Endodermal cell (in vitro differentiated cells): ENCODE results near the gene PPP1R14C. TPM values are rescaled to one million over a fixed set of nuclear protein-coding genes. Genes with fewer than 3 reads are reported as not detected.

ENCODE experiments used
- DNase-seq: peaks from one replicate; pipeline ENCODE4 v3.0.0-alpha.2; 2017
- H3K27ac ChIP-seq: 2 replicates; pipeline ENCODE4 v1.5.1; 2013; ENCODE audit warnings: mild to moderate bottlenecking, low read depth, low read length, moderate library complexity
- H3K27me3 ChIP-seq: 2 replicates; pipeline ENCODE4 v1.6.1; 2013; ENCODE audit warnings: mild to moderate bottlenecking, low read length, moderate library complexity; ENCODE audit not compliant: insufficient read depth, control insufficient read depth, poor library complexity, severe bottlenecking
- H3K36me3 ChIP-seq: 2 replicates; pipeline ENCODE4 v1.7.0; 2013; ENCODE audit warnings: mild to moderate bottlenecking, low read length, moderate library complexity; ENCODE audit not compliant: control insufficient read depth, insufficient read depth
- H3K4me1 ChIP-seq: one replicate; pipeline ENCODE4 v1.7.0; 2013; ENCODE audit warnings: low read length; ENCODE audit not compliant: control insufficient read depth, insufficient read depth
- H3K4me3 ChIP-seq: 2 replicates; pipeline ENCODE4 v1.5.1; 2013; ENCODE audit warnings: mild to moderate bottlenecking, low read length, moderate library complexity
- H3K9ac ChIP-seq: 2 replicates; pipeline ENCODE4 v1.6.1; 2013; ENCODE audit warnings: mild to moderate bottlenecking, low read length, moderate library complexity; ENCODE audit not compliant: poor library complexity, severe bottlenecking; ENCODE audit errors: extremely low read depth
- H3K9me3 ChIP-seq: 2 replicates; pipeline ENCODE4 v1.6.1; 2013; ENCODE audit warnings: mild to moderate bottlenecking, low read length, moderate library complexity; ENCODE audit not compliant: control insufficient read depth
- H3K27ac Mint-ChIP-seq: 2 replicates; pipeline ENCODE4 v1.8.0; 2020; ENCODE audit warnings: mixed read lengths
- H3K27me3 Mint-ChIP-seq: 2 replicates; pipeline ENCODE4 v1.8.0; 2021; ENCODE audit warnings: mild to moderate bottlenecking, mixed read lengths; ENCODE audit not compliant: insufficient read depth
- H3K36me3 Mint-ChIP-seq: 2 replicates; pipeline ENCODE4 v1.8.0; 2020; ENCODE audit warnings: low read depth, mixed read lengths
- H3K4me1 Mint-ChIP-seq: 2 replicates; pipeline ENCODE4 v1.8.0; 2020; ENCODE audit warnings: mixed read lengths
- H3K4me3 Mint-ChIP-seq: 2 replicates; pipeline ENCODE4 v1.8.0; 2020; ENCODE audit warnings: mild to moderate bottlenecking, moderate library complexity, mixed read lengths
- H3K9me3 Mint-ChIP-seq: 2 replicates; pipeline ENCODE4 v1.8.0; 2020; ENCODE audit warnings: mild to moderate bottlenecking, mixed read lengths
- CTCF ChIP-seq: fragments of 200-600 bp; sonication (generic); conservative IDR thresholded peaks from 2 replicates; pipeline ENCODE4 v1.5.0; 2021; ENCODE audit warnings: antibody characterized with exemption, mild to moderate bottlenecking
- WGBS, 2 experiments: methylation state at CpG; one replicate each; pipeline versions ENCODE4 v1.1.5 to v1.1.7; 2013; ENCODE audit warnings: missing lambda C conversion rate in 2 of 2, mixed read lengths in 1 of 2; ENCODE audit not compliant: insufficient coverage in 1 of 2, insufficient read length in 1 of 2; 5-methylcytosine and 5-hydroxymethylcytosine counted together
- total RNA-seq, 2 donors: library from RNA; stranded (reverse); fragmentation: NEBNext Ultra II Directional in 1 of 2; extraction: Animal tissue kit (Norgen Biotek cat#: 25700) in 1 of 2; gene quantifications; 2 replicates in 1 of 2; 3 replicates in 1 of 2; pipeline ENCODE4 v1.2.1, GENCODE V29; 2021

Gene PPP1R14C
- total RNA-seq, 2 donors from 2014 or later = 0.20 to 0.29 TPM

- Mint-ChIP-seq H3K4me3 (no peak overlapping the region), H3K27ac (no peak overlapping the region), H3K4me1 (no peaks in the 10 kb centered on the region), H3K36me3 (no peaks in the 10 kb centered on the region), H3K9me3 (no peaks in the 10 kb centered on the region), H3K27me3 (peaks cover 2% of the 10 kb centered on the region)
- Histone ChIP-seq H3K27me3 (no peaks in the 10 kb centered on the region), H3K36me3 (no peaks in the 10 kb centered on the region), H3K9me3 (no peaks in the 10 kb centered on the region), H3K4me1 (no peaks in the 10 kb centered on the region), H3K9ac (no peak overlapping the region), H3K27ac (no peak overlapping the region), H3K4me3 (no peak overlapping the region)
- 90 to 98% methylated on average over 6 to 8 of the region's 8 CpGs for WGBS, 2 experiments
- no peak for DNase-seq
- TF ChIP-seq CTCF = no peak
Measured at GRCh38 chr6:150276168-150276936, 133.5 kb downstream of the PPP1R14C start.

- H3K4me1 Mint-ChIP-seq = no peaks in the 10 kb centered on the region
- 94% methylated on average over 10 of the region's 10 CpGs for WGBS, 2 experiments
- H3K27me3 Mint-ChIP-seq = peaks cover 2% of the 10 kb centered on the region
Measured at GRCh38 chr6:150276937-150277742, 134.3 kb downstream of the PPP1R14C start.

GRCh38 chr6:150279533-150279932 lies 136.7 kb downstream of the PPP1R14C start:
- H3K36me3 ChIP-seq = no peaks in the 10 kb centered on the region
- no peak for DNase-seq
- Mint-ChIP-seq H3K9me3 (no peaks in the 10 kb centered on the region), H3K4me3 (no peak overlapping the region), H3K4me1 (no peaks in the 10 kb centered on the region), H3K27ac (no peak overlapping the region), H3K27me3 (peaks cover 6% of the 10 kb centered on the region), H3K36me3 (no peaks in the 10 kb centered on the region)
- no peak for TF ChIP-seq CTCF
- no peak overlapping the region for H3K9ac ChIP-seq
- WGBS, 2 experiments = 100% methylated on average over 1 of the region's 1 CpG; no CpG with 5 or more reads in 1 of the 2 experiments
- no peak overlapping the region for H3K4me3 ChIP-seq
- H3K27ac ChIP-seq = no peak overlapping the region
- H3K9me3 ChIP-seq = no peaks in the 10 kb centered on the region
- H3K27me3 ChIP-seq = no peaks in the 10 kb centered on the region
- H3K4me1 ChIP-seq = no peaks in the 10 kb centered on the region

More at GRCh38 chr6:150276937-150277742, 134.3 kb downstream of the PPP1R14C start:
- Histone ChIP-seq H3K4me3 (no peak overlapping the region), H3K27me3 (no peaks in the 10 kb centered on the region), H3K36me3 (no peaks in the 10 kb centered on the region), H3K9me3 (no peaks in the 10 kb centered on the region), H3K9ac (no peak overlapping the region), H3K4me1 (no peaks in the 10 kb centered on the region), H3K27ac (no peak overlapping the region)
- Mint-ChIP-seq H3K9me3 (no peaks in the 10 kb centered on the region), H3K4me3 (no peak overlapping the region), H3K36me3 (no peaks in the 10 kb centered on the region), H3K27ac (no peak overlapping the region)
- TF ChIP-seq CTCF = no peak
- no peak for DNase-seq
